ENCODE results near the gene PNPLA6.

Gene PNPLA6

DNA sequence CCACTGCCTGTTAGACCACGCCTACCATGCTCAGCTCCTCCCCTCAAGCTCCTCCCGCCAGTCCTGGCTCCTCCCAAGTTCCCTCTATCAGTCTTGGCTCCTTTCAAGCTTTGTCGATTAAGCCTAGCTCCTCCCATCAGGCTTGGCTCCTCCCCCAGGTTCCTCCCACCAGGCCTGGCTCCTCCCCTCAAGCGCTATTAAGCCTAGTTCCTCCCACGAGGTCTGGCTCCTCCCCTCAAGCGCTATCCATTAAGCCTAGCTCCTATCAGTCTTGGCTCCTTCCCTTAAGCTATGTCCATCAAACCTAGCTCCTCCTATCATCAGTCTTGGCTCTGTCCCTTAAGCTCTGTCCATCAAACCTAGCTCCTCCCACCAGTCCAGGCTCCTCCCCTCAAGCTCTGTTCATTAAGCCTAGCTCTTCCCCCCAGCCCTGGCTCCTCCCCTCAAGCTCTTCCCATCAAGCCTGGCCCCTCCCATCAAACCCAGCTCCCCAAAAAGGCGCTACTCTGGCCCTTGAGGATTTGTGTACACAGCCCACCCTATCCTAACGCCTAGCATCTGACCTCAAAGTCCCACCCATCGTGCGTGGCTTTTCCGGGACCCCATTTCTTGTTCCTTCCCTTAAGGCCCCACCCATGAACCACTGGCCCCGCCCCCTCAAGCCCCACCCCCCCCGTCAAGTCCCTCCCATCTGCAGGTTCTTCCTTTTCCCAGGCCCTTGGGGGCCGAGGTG, 70.1 kb downstream of the PNPLA6 start:
- DNase-seq = no peak

DNA sequence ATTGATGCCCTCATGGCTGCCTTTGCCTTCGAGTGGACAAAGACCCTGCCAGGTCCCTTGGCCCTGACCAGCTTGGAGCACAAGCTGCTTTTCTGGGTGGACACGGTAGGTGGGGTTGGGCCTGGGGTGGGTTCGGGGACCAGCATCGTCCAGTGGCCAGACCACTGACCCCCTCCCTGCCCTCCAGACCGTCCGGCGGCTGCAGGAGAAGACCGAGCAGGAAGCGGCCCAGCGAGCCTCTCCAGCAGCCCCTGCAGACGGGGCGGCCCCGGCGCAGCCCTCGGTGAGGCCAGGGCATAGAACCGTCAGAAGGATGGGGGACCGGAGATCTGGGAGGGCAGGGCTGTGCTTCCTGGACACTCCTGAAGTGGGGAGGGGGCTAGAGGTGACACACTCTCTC, 70.8 kb downstream of the PNPLA6 start:
- no peak for DNase-seq

DNA sequence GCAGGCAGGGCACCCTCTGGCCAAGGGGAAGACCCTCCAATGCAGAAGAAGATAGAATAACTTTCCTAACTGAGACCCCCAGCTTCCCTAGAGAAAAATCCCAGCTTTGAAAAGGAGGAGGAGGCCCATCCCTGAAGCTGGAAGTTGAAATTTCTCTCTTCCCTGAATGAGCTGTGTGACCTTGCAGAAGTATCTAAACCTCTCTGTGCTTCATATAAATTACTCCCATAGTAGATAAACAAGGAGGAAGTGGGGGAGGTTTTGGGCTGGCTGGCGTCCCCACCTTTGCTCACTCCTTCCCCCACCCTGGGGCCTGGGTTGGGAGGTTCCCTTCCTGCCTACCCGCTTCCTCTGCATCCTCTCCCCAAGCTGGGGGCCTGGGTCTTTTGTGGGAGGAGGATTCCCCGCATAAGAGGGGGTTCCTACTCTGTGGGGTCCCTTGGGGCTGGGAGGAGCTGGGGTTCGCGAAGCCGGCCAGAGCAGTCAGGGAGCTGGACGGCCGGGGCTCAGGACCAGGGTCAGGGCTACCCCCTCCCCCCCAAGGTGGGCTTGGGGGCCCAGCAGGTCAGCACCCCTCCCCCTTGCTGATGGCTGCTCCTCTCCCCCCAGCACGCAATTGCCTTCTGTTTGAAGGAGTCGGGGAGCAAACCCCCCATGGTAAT, 71.8 kb downstream of the PNPLA6 start:
- DNase-seq = no peak

DNA sequence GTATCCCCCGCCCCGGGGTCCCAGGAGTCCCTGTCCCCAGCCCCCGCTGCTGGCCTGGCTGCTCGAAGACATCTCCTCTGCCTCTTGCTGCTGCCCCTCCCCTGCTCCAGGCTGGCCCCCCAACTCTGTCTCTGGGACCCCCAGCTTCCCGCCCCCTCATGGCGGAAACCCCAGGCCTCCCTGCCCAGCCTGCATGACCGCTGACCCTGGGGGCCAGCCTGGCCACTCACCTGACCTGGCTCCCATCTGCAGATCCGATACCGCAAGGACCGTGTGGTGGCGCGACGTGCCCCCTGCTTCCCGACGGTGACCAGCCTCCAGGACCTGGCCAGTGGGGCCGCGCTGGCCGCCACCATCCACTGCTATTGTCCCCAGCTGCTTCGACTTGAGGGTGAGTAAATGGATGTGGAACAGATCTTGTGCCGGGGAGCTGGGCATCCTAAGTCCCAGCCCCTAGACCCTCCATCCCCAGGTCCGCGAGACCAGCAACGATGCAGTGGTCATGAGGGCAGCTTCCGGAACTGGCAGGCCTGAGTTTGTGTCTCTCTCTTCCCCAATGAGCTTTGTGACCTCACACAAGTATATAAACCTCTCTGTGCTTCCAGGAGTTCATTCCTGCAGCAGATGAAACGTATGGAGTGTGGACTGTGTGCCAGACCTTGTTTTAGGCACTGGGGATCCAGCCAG, 72.5 kb downstream of the PNPLA6 start:
- no peak for DNase-seq

DNA sequence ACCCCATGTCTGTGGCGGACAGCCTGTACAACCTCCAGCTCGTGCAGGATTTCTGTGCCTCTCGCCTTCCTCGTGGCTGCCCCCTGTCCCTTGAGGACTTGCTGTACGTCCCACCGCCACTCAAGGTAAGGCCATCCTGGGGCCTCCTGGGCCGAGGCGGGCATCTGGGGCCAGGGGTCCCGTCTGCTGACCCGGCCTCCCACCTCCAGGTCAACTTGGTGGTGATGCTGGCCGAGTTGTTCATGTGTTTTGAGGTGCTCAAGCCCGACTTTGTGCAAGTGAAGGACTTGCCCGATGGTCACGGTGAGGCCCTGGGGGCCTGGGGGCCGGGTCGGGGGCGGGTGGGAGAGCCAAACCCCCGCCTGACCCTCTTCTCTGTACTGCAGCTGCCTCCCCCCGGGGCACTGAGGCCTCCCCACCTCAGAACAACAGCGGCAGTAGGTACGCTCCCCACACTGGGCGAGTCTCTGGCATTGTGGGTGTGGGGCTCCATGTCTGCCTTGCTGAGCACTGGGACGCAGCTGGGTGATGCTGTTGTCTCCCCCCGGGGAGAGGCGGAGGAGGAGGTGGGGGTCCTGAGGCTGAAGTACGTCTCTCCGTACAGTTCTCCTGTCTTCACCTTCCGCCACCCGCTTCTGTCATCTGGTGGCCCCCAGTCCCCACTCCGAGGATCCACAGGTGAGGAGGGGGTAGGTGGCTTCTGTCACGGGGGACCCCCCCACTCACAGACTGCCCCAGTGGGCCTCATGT, 75.1 kb downstream of the PNPLA6 start:
- no peak for DNase-seq

Data from NCI-H187 (cell line).